Testis (tissue), 3 donors: ENCODE results near the gene SIRT6. TPM values are rescaled to one million over a fixed set of nuclear protein-coding genes. Genes with fewer than 3 reads are reported as not detected.
"Not testable (repeated sequence)": the region's sequence is repeated elsewhere in the genome, so short reads cannot be mapped to it uniquely, and the experiment has no call there.

Experiments
- DNase-seq: peaks from one replicate; pipeline ENCODE4 v3.0.0-alpha.2; 2019
- H3K27ac ChIP-seq, 2 donors: fragments of 200-600 bp; sonication (generic); one replicate each; pipeline ENCODE4 v1.5.1; 2019
- H3K27me3 ChIP-seq: fragments of 200-600 bp; sonication (generic); one replicate; pipeline ENCODE4 v1.5.1; 2019
- H3K36me3 ChIP-seq: fragments of 200-600 bp; sonication (generic); one replicate; pipeline ENCODE4 v1.5.1; 2017; ENCODE audit warnings: low read depth; ENCODE audit errors: missing control alignments
- H3K4me1 ChIP-seq: fragments of 200-600 bp; sonication (generic); one replicate; pipeline ENCODE4 v1.5.1; 2019
- H3K4me3 ChIP-seq, 2 donors: fragments of 200-600 bp; sonication (generic); one replicate each; pipeline ENCODE4 v1.5.1; 2017 to 2019
- H3K9me3 ChIP-seq: fragments of 200-600 bp; sonication (generic); one replicate; pipeline ENCODE4 v1.5.1; 2017
- CTCF ChIP-seq, 3 experiments: fragments of 450-650 bp in 2 of 3; fragments of 200-600 bp in 1 of 3; sonication (generic) in 1 of 3; IDR thresholded peaks; one replicate each; pipeline ENCODE4 v1.5.1; 2016 to 2019; ENCODE audit warnings: antibody characterized with exemption in 3 of 3, mild to moderate bottlenecking in 2 of 3, moderate library complexity in 1 of 3
- POLR2A ChIP-seq: fragments of 450-650 bp; IDR thresholded peaks from one replicate; pipeline ENCODE4 v1.6.1; 2017; ENCODE audit warnings: antibody characterized with exemption, mild to moderate bottlenecking, moderate library complexity
- WGBS, 2 donors: methylation state at CpG; one replicate each; pipeline ENCODE4 v1.1.5; 2018; 5-methylcytosine and 5-hydroxymethylcytosine counted together
- intact Hi-C: fragments of 100-400 bp; cut with DNase I; formaldehyde crosslinking; loops from one replicate; pipeline ENCODE4 v1.15.1; 2023; ENCODE audit warnings: low total_unique reads
- polyA plus RNA-seq: library from polyadenylated mRNA; stranded (reverse); fragments of 350-450 nt; fragmentation: Illumina TruSeq; extraction: RNeasy Lipid Tissue Mini Kit (QIAGEN cat#74804); gene quantifications from one replicate; pipeline ENCODE4 v1.2.3, GENCODE V29; 2014; ENCODE audit warnings: low read depth, low replicate concordance; ENCODE audit not compliant: insufficient read depth
- total RNA-seq, 2 donors: library from RNA; depleted of rRNA; stranded (reverse); fragments of >200 nt; gene quantifications; one replicate each; pipeline ENCODE4 v1.2.3, GENCODE V29; 2016

Gene SIRT6
- total and polyA plus RNA-seq, 3 donors from 2014 or later: 14.7 to 29.2 (median 22.0) TPM

GRCh38 chr19:4161415-4162077, 20.8 kb downstream of the SIRT6 start:
- WGBS, 2 donors: 77 to 79% methylated on average over 7 of the region's 7 CpGs
- intact Hi-C loops: no loop called here
- Histone ChIP-seq H3K4me3 (no peak overlapping the region), H3K4me1 (no peaks in the 10 kb centered on the region), H3K36me3 (no peaks in the 10 kb centered on the region), H3K27me3 (no peaks in the 10 kb centered on the region), H3K27ac (no peak overlapping the region), H3K9me3 (no peaks in the 10 kb centered on the region)
- DNase-seq: no peak
- no peak for TF ChIP-seq CTCF (IDR thresholded peaks at IDR 0.05)
- TF ChIP-seq POLR2A: no peak

GRCh38 chr19:4157971-4158370, 24.4 kb downstream of the SIRT6 start:
- H3K36me3 ChIP-seq, H3K9me3 ChIP-seq, DNase-seq, H3K4me3 ChIP-seq, H3K4me1 ChIP-seq, H3K27ac ChIP-seq, intact Hi-C loops, H3K27me3 ChIP-seq: not testable (repeated sequence)
- 74 to 83% methylated on average over 5 to 6 of the region's 8 CpGs for WGBS, 2 donors

GRCh38 chr19:4157164-4157563, 25.2 kb downstream of the SIRT6 start:
- Histone ChIP-seq H3K36me3 (no peaks in the 10 kb centered on the region), H3K4me1 (no peaks in the 10 kb centered on the region), H3K27me3 (no peaks in the 10 kb centered on the region), H3K9me3 (no peaks in the 10 kb centered on the region), H3K4me3 (no peak overlapping the region), H3K27ac (no peak overlapping the region)
- intact Hi-C loops: no loop called here
- no peak for TF ChIP-seq CTCF (IDR thresholded peaks at IDR 0.05)
- TF ChIP-seq POLR2A: no peak
- WGBS, 2 donors: 60 to 67% methylated on average over 6 of the region's 6 CpGs
- DNase-seq: no peak

- Histone ChIP-seq H3K9me3 (no peaks in the 10 kb centered on the region), H3K27ac (no peak overlapping the region), H3K36me3 (no peaks in the 10 kb centered on the region), H3K4me3 (no peak overlapping the region), H3K4me1 (no peaks in the 10 kb centered on the region), H3K27me3 (no peaks in the 10 kb centered on the region)
- 77 to 82% methylated on average over 14 to 16 of the region's 21 CpGs for WGBS, 2 donors
- no peak for DNase-seq
- TF ChIP-seq POLR2A (no peak), CTCF (IDR thresholded peaks at IDR 0.05) (no peak)
- intact Hi-C loops: no loop called here
Measured at GRCh38 chr19:4154571-4155312, 27.6 kb downstream of the SIRT6 start.

- intact Hi-C loops: no loop called here
- Histone ChIP-seq H3K36me3 (no peaks in the 10 kb centered on the region), H3K27ac (no peak overlapping the region), H3K4me1 (no peaks in the 10 kb centered on the region), H3K4me3 (no peak overlapping the region), H3K27me3 (no peaks in the 10 kb centered on the region), H3K9me3 (no peaks in the 10 kb centered on the region)
- no peak for DNase-seq
- 80 to 83% methylated on average over 10 of the region's 10 CpGs for WGBS, 2 donors
- TF ChIP-seq CTCF (IDR thresholded peaks at IDR 0.05): no peak
- TF ChIP-seq POLR2A: no peak
Measured at GRCh38 chr19:4152241-4152998, 29.9 kb downstream of the SIRT6 start.
